WTC11 (cell line): Measurements from ENCODE around the gene RBP5.

Experiments
- AFF4 ChIP-seq: sonication (generic); formaldehyde crosslinking; IDR thresholded peaks from 2 replicates; pipeline ENCODE4 v1.8.1; 2023; ENCODE audit warnings: mild to moderate bottlenecking, missing genetic modification reagents, borderline replicate concordance
- ARID4B ChIP-seq: sonication (generic); formaldehyde crosslinking; IDR thresholded peaks from 2 replicates; pipeline ENCODE4 v1.8.0; 2023; ENCODE audit warnings: missing genetic modification reagents, mild to moderate bottlenecking, borderline replicate concordance
- CTCF ChIP-seq: fragments of 200-600 bp; IDR thresholded peaks from 2 replicates; pipeline ENCODE4 v1.8.0; 2022; ENCODE audit warnings: antibody characterized with exemption
- FOXK1 ChIP-seq: sonication (generic); formaldehyde crosslinking; IDR thresholded peaks from 2 replicates; pipeline ENCODE4 v1.8.0; 2022; ENCODE audit warnings: mild to moderate bottlenecking, moderate library complexity, missing genetic modification reagents
- MYBL2 ChIP-seq: sonication (generic); formaldehyde crosslinking; IDR thresholded peaks from 2 replicates; pipeline ENCODE4 v1.8.1; 2023; ENCODE audit warnings: mild to moderate bottlenecking, moderate library complexity, missing genetic modification reagents
- RORB ChIP-seq: fragments of 250-450 bp; sonication (Bioruptor Pico); IDR thresholded peaks from 2 replicates; pipeline ENCODE4 v1.9.0; 2021; ENCODE audit warnings: mild to moderate bottlenecking
- SP1 ChIP-seq: sonication (generic); formaldehyde crosslinking; conservative IDR thresholded peaks from 2 replicates; pipeline ENCODE4 v1.8.1; 2022; ENCODE audit warnings: missing genetic modification reagents
- USF2 ChIP-seq: sonication (generic); formaldehyde crosslinking; IDR thresholded peaks from 2 replicates; pipeline ENCODE4 v1.8.1; 2023; ENCODE audit warnings: mild to moderate bottlenecking, missing genetic modification reagents, moderate library complexity
- ZNF219 ChIP-seq: sonication (generic); formaldehyde crosslinking; IDR thresholded peaks from 2 replicates; pipeline ENCODE4 v1.8.0; 2023; ENCODE audit warnings: missing genetic modification reagents, mild to moderate bottlenecking, borderline replicate concordance

GRCh38 chr12:7157391-7157790, 28.7 kb upstream of the RBP5 start:
- TF ChIP-seq CTCF (no peak), MYBL2 (CRISPR knock-in tag) (no peak), FOXK1 (CRISPR knock-in tag) (no peak), RORB (CRISPR knock-in tag) (no peak), ZNF219 (no peak), ARID4B (no peak), AFF4 (no peak), SP1 (CRISPR knock-in tag) (no peak), USF2 (CRISPR knock-in tag) (no peak)
